ENCODE measurements around the gene RND2. TPM values are rescaled to one million over a fixed set of nuclear protein-coding genes. Genes with fewer than 3 reads are reported as not detected.
"Not testable (repeated sequence)": the region's sequence is repeated elsewhere in the genome, so short reads cannot be mapped to it uniquely, and the experiment has no call there.

RND2 gene
- 0.36 and 0.40 TPM in 2 replicates for total RNA-seq

DNA sequence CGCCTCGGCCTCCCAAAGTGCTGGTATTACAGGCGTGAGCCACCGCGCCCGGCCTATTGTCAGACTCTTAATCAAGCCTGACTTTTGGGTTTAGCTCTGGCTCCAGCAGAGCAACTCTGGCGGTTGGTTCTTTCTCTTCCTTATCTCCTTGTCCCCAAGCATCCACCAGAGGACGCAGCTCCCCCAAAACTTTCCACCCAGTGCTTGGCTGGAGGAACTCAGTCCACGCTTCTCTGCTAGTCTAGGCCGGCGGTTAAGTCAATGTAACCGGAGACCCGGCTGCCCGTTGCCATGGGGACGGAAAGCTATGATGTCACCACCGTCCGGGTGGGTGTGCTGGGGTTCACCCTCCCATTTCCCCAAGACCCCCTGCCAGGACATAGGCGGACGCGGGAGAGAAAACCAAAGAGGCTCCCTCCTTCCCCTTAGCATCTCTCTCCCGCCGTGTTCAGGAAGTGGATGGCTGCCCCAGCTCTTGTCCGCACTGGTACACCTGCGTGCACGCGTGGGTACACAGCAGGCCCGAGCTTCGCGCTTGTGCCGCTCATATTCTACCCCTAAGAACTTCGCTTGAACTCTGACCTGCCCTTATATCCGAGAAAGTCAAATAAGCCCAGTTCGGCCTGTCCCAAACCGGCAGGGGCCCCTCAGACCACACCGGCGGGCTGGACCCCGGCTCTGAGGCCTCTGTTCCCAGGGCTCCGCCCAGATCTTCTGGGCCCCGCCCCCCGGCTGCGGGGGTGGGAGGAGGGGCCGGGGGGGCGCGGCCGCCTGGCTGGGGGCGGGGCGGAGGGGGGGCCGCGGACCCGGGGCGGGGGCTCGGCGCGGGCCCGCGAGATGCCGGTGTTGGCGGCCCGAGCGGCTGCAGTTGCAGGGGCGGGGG is at the start of gene RND2:
TSS of gene RND2 (plus strand) at position 825 of the 883 bp plus-strand sequence. CDS start 117 bp downstream, outside the sequence.
- peak; percentile 89 for TF ChIP-seq CTCF (conservative IDR thresholded peaks at IDR 0.05; ENCODE audit: low read depth, low read length)

DNA sequence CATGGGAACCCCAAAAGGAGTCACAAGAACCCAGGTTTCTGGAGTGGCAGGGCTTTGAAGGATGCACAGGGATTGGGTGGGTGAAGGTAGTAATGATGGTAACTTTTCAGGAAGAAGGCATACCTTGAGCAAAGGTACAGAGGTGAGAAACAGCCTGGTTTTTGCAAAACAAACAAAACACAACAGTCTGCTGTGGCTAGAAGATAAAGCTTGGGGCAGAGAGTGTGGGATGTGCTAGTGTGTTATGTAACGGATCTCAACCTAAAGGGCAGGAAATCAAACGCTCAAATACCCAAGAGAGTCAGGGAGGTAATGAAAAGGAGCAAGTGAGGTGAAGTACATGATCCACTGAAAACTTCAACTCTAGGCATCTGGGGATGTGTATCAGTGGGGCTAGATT is 49.8 kb upstream of the RND2 start:
- no peak for TF ChIP-seq CTCF (conservative IDR thresholded peaks at IDR 0.05; ENCODE audit: low read depth, low read length)
- DNase-seq (ENCODE audit: low read depth) = no peak
- H3K4me3 ChIP-seq (ENCODE audit: low read depth, low read length) = no peak overlapping the region

More for the DNA sequence above, at the start of gene RND2:
- peak within 1 kb of the TSS; percentile 54 for H3K4me3 ChIP-seq (ENCODE audit: low read depth, low read length)
- peak; percentile 63 for DNase-seq (ENCODE audit: low read depth)

- H3K4me3 ChIP-seq (ENCODE audit: low read depth, low read length); DNase-seq (ENCODE audit: low read depth): not testable (repeated sequence)
Observed at GRCh38 chr17:42975701-42976100, 49.3 kb upstream of the RND2 start.

GRCh38 chr17:42979511-42980273 is 45.3 kb upstream of the RND2 start, which contains the start of gene PTGES3L:
Gene PTGES3L (minus strand): TSS chr17:42980080. CDS start chr17:42980053, 27 bp downstream.
- H3K4me3 ChIP-seq (ENCODE audit: low read depth, low read length) = peak within 1 kb of the TSS; percentile 93
- no peak for DNase-seq (ENCODE audit: low read depth)
- TF ChIP-seq CTCF (conservative IDR thresholded peaks at IDR 0.05; ENCODE audit: low read depth, low read length) = peak; percentile 4

GRCh38 chr17:42980274-42980765 is 44.7 kb upstream of the RND2 start, which contains the start of gene RUNDC1:
Gene RUNDC1 (plus strand): TSS chr17:42980565. CDS start chr17:42980577, 12 bp downstream.
- no peak for TF ChIP-seq CTCF (conservative IDR thresholded peaks at IDR 0.05; ENCODE audit: low read depth, low read length)
- H3K4me3 ChIP-seq (ENCODE audit: low read depth, low read length) = peak within 1 kb of the TSS; percentile 93
- DNase-seq (ENCODE audit: low read depth) = no peak

- DNase-seq (ENCODE audit: low read depth) = no peak
- H3K4me3 ChIP-seq (ENCODE audit: low read depth, low read length) = peak overlapping the region; percentile 93
- no peak for TF ChIP-seq CTCF (conservative IDR thresholded peaks at IDR 0.05; ENCODE audit: low read depth, low read length)
Observed at GRCh38 chr17:42980766-42981397, 44.1 kb upstream of the RND2 start.

Measured in epithelial cell of proximal tubule (primary cell).